GM12878 (cell line): ENCODE data around the gene TXNDC8. TPM values are rescaled to one million over a fixed set of nuclear protein-coding genes. Genes with fewer than 3 reads are reported as not detected.
A peak's percentile ranks its signal among the peaks of the same experiment; 100 is the strongest.

ENCODE experiments used
- ASH2L ChIP-seq: fragments of 300-600, 200-600 bp; sonication (generic); IDR thresholded peaks from 2 replicates; pipeline ENCODE4 v1.6.1; 2017; ENCODE audit warnings: low read depth, mild to moderate bottlenecking, borderline replicate concordance
- BRCA1 ChIP-seq: IDR thresholded peaks from 2 replicates; pipeline ENCODE4 v1.6.1; 2011; ENCODE audit warnings: low read depth, low read length, improper control_type of control experiment
- JUNB ChIP-seq: IDR thresholded peaks from 2 replicates; pipeline ENCODE4 v1.6.1; 2016; ENCODE audit warnings: antibody characterized with exemption, mild to moderate bottlenecking
- KLF5 ChIP-seq: fragments of 450-650 bp; IDR thresholded peaks from 2 replicates; pipeline ENCODE4 v1.6.1; 2014; ENCODE audit warnings: mild to moderate bottlenecking; ENCODE audit not compliant: partially characterized antibody
- NR2C1 ChIP-seq: fragments of 450-650 bp; IDR thresholded peaks from 2 replicates; pipeline ENCODE4 v1.6.1; 2017; ENCODE audit warnings: antibody characterized with exemption, mild to moderate bottlenecking, moderate library complexity
- POLR2AphosphoS2 ChIP-seq: IDR thresholded peaks from 2 replicates; pipeline ENCODE4 v1.6.1; 2011; ENCODE audit warnings: low read depth, mild to moderate bottlenecking, low read length, improper control_type of control experiment, moderate library complexity
- RAD51 ChIP-seq: fragments of 450-650 bp; IDR thresholded peaks from 2 replicates; pipeline ENCODE4 v1.6.1; 2016; ENCODE audit warnings: moderate library complexity, mild to moderate bottlenecking, inconsistent platforms
- TAF1 ChIP-seq: IDR thresholded peaks from 2 replicates; pipeline ENCODE4 v1.6.1; 2011; ENCODE audit warnings: mild to moderate bottlenecking, low read depth, low read length, borderline replicate concordance
- ZNF207 ChIP-seq: fragments of 450-650 bp; IDR thresholded peaks from 2 replicates; pipeline ENCODE4 v1.6.1; 2014; ENCODE audit warnings: antibody characterized with exemption, mild to moderate bottlenecking, borderline replicate concordance
- ZNF24 ChIP-seq: fragments of 450-650 bp; IDR thresholded peaks from 2 replicates; pipeline ENCODE4 v1.6.1; 2017; ENCODE audit warnings: antibody characterized with exemption, mild to moderate bottlenecking
- polyA plus RNA-seq, 11 experiments: library from polyadenylated mRNA; depleted of rRNA in 4 of 11; unstranded in 6 of 11; stranded (reverse) in 5 of 11; fragments of >200 nt; fragmentation: Nextera tagmentation in 4 of 11; fragmentation: Illumina TruSeq in 1 of 11; extraction: Ambion mirVana in 4 of 11; extraction: Trizol in 1 of 11; gene quantifications; 1 replicate in 1 of 11; 2 replicates in 10 of 11; pipeline versions ENCODE4 v1.2.1 to v1.2.3, GENCODE V29; 2011 to 2016; ENCODE audit warnings: inconsistent platforms in 2 of 11, missing spikeins in 2 of 11, low read depth in 1 of 11
- total RNA-seq, 4 experiments: library from RNA; depleted of rRNA in 3 of 4; stranded (reverse); fragments of >200 nt in 3 of 4; fragmentation: Illumina TruSeq in 1 of 4; extraction: Trizol in 1 of 4; gene quantifications; 2 replicates each; pipeline versions ENCODE4 v1.2.1 to v1.2.3, GENCODE V29; 2013 to 2021
- TF ChIP-seq, protein P1 (sequence below): fragments of 450-650 bp; IDR thresholded peaks from 2 replicates; pipeline ENCODE4 v1.6.1; 2018; ENCODE audit warnings: borderline replicate concordance, mild to moderate bottlenecking; ENCODE audit not compliant: partially characterized antibody
- TF ChIP-seq, protein P2 (sequence below): fragments of 450-650 bp; formaldehyde crosslinking; IDR thresholded peaks from 2 replicates; pipeline ENCODE4 v1.4.0; 2020; ENCODE audit warnings: mild to moderate bottlenecking, moderate library complexity
- TF ChIP-seq, protein P3 (sequence below): IDR thresholded peaks from 2 replicates; pipeline ENCODE4 v1.6.1; 2011; ENCODE audit warnings: borderline replicate concordance, low read depth, mild to moderate bottlenecking, moderate library complexity, mixed read lengths, low read length; ENCODE audit not compliant: insufficient read depth; ENCODE audit errors: extremely low read length
- TF ChIP-seq, protein P4 (sequence below): IDR thresholded peaks from 2 replicates; pipeline ENCODE4 v1.6.1; 2011; ENCODE audit warnings: mild to moderate bottlenecking, low read depth, low read length, moderate library complexity; ENCODE audit not compliant: insufficient replicate concordance
- TF ChIP-seq, protein P5 (sequence below): fragments of 450-650 bp; formaldehyde crosslinking; IDR thresholded peaks from 2 replicates; pipeline ENCODE4 v1.4.0; 2022; ENCODE audit warnings: mild to moderate bottlenecking, moderate library complexity
- TF ChIP-seq, protein P6 (sequence below): fragments of 450-650 bp; IDR thresholded peaks from 2 replicates; pipeline ENCODE4 v1.6.1; 2014; ENCODE audit warnings: mild to moderate bottlenecking

TXNDC8 gene
- total and polyA plus RNA-seq, 10 of the 15 experiments (the other 5 are each of a cell fraction or from before 2014, with no cell fraction given): not detected

DNA sequence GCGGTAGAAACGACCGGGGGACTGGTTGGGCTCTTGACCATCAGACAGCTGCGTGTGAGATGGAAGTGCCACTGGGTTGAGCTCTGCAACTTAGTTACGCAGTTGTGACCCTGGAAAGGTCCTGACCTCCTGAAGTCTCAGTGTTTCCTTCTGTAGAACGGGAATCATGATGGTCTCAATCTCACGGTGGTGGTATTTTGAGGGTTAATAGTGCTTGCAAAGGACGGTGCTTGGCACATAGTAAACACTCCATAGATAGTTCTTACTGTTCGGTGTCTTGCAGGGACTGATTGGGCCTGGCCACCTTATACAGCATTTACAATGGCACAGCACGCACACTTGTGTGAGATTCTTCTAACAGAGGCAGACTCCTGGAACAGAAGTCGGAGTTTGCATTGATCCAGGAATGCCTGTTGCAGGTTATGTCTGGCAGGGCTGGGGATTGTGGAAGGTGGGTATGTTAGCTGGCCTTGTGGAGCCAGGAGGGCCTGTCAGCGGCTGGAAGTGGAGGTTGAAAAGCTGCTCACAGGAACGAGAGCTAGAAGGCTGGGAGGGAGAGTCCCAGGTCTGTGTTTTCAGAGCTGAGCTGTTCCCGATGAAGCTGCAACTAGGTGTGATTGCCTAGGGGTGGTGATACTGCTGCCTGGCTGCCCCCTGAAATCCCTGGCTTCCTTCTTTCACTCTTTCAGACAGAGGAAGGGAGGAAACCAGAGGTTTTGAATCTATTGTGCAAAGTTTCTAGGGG, 80.4 kb downstream of the TXNDC8 start (continued):
- TF ChIP-seq, protein P1, sequence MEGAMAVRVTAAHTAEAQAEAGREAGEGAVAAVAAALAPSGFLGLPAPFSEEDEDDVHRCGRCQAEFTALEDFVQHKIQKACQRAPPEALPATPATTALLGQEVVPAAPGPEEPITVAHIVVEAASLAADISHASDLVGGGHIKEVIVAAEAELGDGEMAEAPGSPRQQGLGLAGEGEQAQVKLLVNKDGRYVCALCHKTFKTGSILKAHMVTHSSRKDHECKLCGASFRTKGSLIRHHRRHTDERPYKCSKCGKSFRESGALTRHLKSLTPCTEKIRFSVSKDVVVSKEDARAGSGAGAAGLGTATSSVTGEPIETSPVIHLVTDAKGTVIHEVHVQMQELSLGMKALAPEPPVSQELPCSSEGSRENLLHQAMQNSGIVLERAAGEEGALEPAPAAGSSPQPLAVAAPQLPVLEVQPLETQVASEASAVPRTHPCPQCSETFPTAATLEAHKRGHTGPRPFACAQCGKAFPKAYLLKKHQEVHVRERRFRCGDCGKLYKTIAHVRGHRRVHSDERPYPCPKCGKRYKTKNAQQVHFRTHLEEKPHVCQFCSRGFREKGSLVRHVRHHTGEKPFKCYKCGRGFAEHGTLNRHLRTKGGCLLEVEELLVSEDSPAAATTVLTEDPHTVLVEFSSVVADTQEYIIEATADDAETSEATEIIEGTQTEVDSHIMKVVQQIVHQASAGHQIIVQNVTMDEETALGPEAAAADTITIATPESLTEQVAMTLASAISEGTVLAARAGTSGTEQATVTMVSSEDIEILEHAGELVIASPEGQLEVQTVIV: no peak
- TF ChIP-seq TAF1: peak; percentile 24; the same call in 1 of the 2 replicates
- TF ChIP-seq POLR2AphosphoS2: no peak; the same call in 1 of the 2 replicates
- TF ChIP-seq, protein P2, sequence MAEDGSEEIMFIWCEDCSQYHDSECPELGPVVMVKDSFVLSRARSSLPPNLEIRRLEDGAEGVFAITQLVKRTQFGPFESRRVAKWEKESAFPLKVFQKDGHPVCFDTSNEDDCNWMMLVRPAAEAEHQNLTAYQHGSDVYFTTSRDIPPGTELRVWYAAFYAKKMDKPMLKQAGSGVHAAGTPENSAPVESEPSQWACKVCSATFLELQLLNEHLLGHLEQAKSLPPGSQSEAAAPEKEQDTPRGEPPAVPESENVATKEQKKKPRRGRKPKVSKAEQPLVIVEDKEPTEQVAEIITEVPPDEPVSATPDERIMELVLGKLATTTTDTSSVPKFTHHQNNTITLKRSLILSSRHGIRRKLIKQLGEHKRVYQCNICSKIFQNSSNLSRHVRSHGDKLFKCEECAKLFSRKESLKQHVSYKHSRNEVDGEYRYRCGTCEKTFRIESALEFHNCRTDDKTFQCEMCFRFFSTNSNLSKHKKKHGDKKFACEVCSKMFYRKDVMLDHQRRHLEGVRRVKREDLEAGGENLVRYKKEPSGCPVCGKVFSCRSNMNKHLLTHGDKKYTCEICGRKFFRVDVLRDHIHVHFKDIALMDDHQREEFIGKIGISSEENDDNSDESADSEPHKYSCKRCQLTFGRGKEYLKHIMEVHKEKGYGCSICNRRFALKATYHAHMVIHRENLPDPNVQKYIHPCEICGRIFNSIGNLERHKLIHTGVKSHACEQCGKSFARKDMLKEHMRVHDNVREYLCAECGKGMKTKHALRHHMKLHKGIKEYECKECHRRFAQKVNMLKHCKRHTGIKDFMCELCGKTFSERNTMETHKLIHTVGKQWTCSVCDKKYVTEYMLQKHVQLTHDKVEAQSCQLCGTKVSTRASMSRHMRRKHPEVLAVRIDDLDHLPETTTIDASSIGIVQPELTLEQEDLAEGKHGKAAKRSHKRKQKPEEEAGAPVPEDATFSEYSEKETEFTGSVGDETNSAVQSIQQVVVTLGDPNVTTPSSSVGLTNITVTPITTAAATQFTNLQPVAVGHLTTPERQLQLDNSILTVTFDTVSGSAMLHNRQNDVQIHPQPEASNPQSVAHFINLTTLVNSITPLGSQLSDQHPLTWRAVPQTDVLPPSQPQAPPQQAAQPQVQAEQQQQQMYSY (CRISPR knock-in tag): no peak
- no peak for TF ChIP-seq JUNB
- TF ChIP-seq, protein P3, sequence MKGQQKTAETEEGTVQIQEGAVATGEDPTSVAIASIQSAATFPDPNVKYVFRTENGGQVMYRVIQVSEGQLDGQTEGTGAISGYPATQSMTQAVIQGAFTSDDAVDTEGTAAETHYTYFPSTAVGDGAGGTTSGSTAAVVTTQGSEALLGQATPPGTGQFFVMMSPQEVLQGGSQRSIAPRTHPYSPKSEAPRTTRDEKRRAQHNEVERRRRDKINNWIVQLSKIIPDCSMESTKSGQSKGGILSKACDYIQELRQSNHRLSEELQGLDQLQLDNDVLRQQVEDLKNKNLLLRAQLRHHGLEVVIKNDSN: no peak
- TF ChIP-seq ZNF24: no peak
- no peak for TF ChIP-seq BRCA1
- TF ChIP-seq, protein P4, sequence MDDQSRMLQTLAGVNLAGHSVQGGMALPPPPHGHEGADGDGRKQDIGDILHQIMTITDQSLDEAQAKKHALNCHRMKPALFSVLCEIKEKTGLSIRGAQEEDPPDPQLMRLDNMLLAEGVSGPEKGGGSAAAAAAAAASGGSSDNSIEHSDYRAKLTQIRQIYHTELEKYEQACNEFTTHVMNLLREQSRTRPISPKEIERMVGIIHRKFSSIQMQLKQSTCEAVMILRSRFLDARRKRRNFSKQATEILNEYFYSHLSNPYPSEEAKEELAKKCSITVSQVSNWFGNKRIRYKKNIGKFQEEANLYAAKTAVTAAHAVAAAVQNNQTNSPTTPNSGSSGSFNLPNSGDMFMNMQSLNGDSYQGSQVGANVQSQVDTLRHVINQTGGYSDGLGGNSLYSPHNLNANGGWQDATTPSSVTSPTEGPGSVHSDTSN: no peak
- TF ChIP-seq NR2C1: no peak
- no peak for TF ChIP-seq KLF5
- TF ChIP-seq RAD51: no peak
- TF ChIP-seq, protein P5, sequence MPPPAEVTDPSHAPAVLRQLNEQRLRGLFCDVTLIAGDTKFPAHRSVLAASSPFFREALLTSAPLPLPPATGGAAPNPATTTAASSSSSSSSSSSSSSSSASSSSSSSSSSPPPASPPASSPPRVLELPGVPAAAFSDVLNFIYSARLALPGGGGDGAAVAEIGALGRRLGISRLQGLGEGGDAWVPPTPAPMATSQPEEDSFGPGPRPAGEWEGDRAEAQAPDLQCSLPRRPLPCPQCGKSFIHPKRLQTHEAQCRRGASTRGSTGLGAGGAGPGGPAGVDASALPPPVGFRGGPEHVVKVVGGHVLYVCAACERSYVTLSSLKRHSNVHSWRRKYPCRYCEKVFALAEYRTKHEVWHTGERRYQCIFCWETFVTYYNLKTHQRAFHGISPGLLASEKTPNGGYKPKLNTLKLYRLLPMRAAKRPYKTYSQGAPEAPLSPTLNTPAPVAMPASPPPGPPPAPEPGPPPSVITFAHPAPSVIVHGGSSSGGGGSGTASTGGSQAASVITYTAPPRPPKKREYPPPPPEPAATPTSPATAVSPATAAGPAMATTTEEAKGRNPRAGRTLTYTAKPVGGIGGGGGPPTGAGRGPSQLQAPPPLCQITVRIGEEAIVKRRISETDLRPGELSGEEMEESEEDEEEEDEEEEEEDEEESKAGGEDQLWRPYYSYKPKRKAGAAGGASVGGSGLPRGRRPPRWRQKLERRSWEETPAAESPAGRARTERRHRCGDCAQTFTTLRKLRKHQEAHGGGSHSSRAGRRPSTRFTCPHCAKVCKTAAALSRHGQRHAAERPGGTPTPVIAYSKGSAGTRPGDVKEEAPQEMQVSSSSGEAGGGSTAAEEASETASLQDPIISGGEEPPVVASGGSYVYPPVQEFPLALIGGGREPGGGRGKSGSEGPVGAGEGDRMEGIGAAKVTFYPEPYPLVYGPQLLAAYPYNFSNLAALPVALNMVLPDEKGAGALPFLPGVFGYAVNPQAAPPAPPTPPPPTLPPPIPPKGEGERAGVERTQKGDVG (CRISPR knock-in tag): no peak
- TF ChIP-seq, protein P6, sequence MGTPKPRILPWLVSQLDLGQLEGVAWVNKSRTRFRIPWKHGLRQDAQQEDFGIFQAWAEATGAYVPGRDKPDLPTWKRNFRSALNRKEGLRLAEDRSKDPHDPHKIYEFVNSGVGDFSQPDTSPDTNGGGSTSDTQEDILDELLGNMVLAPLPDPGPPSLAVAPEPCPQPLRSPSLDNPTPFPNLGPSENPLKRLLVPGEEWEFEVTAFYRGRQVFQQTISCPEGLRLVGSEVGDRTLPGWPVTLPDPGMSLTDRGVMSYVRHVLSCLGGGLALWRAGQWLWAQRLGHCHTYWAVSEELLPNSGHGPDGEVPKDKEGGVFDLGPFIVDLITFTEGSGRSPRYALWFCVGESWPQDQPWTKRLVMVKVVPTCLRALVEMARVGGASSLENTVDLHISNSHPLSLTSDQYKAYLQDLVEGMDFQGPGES: no peak
- TF ChIP-seq ZNF207: no peak
- TF ChIP-seq ASH2L: no peak
